HG02884 (cell line): ENCODE results near the gene SRPK3.

Experiments
- ATAC-seq: cut with Tn5 transposase; IDR thresholded peaks from one replicate; pipeline ENCODE4 v1.9.1; 2021; ENCODE audit warnings: mild to moderate bottlenecking, moderate library complexity; ENCODE audit not compliant: unreplicated experiment

The SRPK3 gene

GRCh38 chrX:153770601-153771414, 10.0 kb upstream of the SRPK3 start:
- no peak for ATAC-seq

- no peak for ATAC-seq
These were observed 9.2 kb upstream of the SRPK3 start for GRCh38 chrX:153771415-153772315.

GRCh38 chrX:153772316-153773217, 8.3 kb upstream of the SRPK3 start:
- ATAC-seq, result no peak

GRCh38 chrX:153773218-153773611, 7.6 kb upstream of the SRPK3 start:
- ATAC-seq, result no peak

- ATAC-seq, result no peak
These were observed 6.9 kb upstream of the SRPK3 start for GRCh38 chrX:153773741-153774575.

GRCh38 chrX:153774576-153775292, 6.1 kb upstream of the SRPK3 start:
- ATAC-seq, result no peak

- no peak for ATAC-seq
These were observed 5.3 kb upstream of the SRPK3 start for GRCh38 chrX:153775293-153776119.

- no peak for ATAC-seq
These were observed 4.7 kb upstream of the SRPK3 start for GRCh38 chrX:153776120-153776599.

- no peak for ATAC-seq
These were observed 4.2 kb upstream of the SRPK3 start for GRCh38 chrX:153776611-153777045.

GRCh38 chrX:153777261-153778090, 3.4 kb upstream of the SRPK3 start:
- no peak for ATAC-seq

GRCh38 chrX:153778181-153778580, 2.7 kb upstream of the SRPK3 start:
- no peak for ATAC-seq

GRCh38 chrX:153778684-153779101, 2.1 kb upstream of the SRPK3 start:
- no peak for ATAC-seq

- ATAC-seq, result no peak
These were observed 757 bp upstream of the SRPK3 start for GRCh38 chrX:153779891-153780677.

GRCh38 chrX:153781428-153782047, 697 bp downstream of the SRPK3 start:
- no peak for ATAC-seq

- no peak for ATAC-seq
These were observed 1.5 kb downstream of the SRPK3 start for GRCh38 chrX:153782313-153782712.

GRCh38 chrX:153782871-153783270, 2.0 kb downstream of the SRPK3 start:
- no peak for ATAC-seq
